ENCODE measurements around the gene SETD3. TPM values are rescaled to one million over a fixed set of nuclear protein-coding genes. Genes with fewer than 3 reads are reported as not detected.

The SETD3 gene
- total and polyA plus RNA-seq, 2 of the 8 experiments (the other 6 are each of a cell fraction or from before 2014, with no cell fraction given): 24.0 to 64.0 TPM

DNA sequence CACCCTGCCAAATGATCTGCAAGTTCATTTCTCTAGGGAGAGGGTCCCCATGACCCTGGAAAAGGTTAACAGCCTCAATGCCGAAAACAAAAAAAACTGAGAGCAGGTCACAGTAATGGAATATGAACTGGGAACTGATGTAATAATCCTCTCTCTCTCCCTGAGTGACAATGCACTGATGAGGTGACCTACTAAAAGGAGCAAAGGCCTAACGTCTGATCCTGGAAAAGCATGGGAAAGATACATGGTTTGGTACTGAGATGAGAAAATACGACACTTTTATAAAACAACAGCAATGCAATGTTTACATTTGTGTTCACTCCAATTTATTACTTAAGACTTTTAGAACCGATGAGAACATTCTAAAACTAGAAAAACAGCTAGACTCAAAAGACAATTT is 27.7 kb downstream of the SETD3 start:
- Histone ChIP-seq H3K79me1 (ENCODE audit: low read depth, low read length) (no peaks in the 10 kb centered on the region), H3K36me3 (ENCODE audit: control insufficient read depth in 2 of 4, insufficient read depth in 4 of 4, low read length in 3 of 4) (peaks cover 4 to 16% (median 13%) of the 10 kb centered on the region in 4 experiments; a peak in 5 of 8 replicates), H3K79me2 (ENCODE audit: control insufficient read depth in 1 of 2, insufficient read depth in 2 of 2, low read length in 2 of 2) (no peaks in the 10 kb centered on the region; a peak in 1 of 4 replicates), H2BK15ac (ENCODE audit: low read length) (no peak overlapping the region), H3K14ac (ENCODE audit: insufficient read length) (no peak overlapping the region), H3K23me2 (ENCODE audit: low read depth, low read length) (no peaks in the 10 kb centered on the region), H2BK12ac (ENCODE audit: low read depth, low read length) (no peak overlapping the region), H3K18ac (ENCODE audit: extremely low read depth, low read length) (no peak overlapping the region), H4K8ac (ENCODE audit: extremely low read depth, insufficient read depth, low read length) (no peak overlapping the region), H3K4me2 (ENCODE audit: insufficient read depth in 1 of 2, low read depth in 2 of 2, low read length in 2 of 2) (no peak overlapping the region), H2BK5ac (ENCODE audit: low read depth, low read length) (no peak overlapping the region), H4K91ac (replicated peaks; ENCODE audit: insufficient read length, low read length) (no peak overlapping the region), H2BK20ac (ENCODE audit: low read length) (no peak overlapping the region), H4K5ac (ENCODE audit: insufficient read length, low read depth, low read length) (no peak overlapping the region), H2AFZ (ENCODE audit: low read length) (no peak overlapping the region), H3K27ac (ENCODE audit: low read depth, low read length) (no peak overlapping the region), H3K4me3 (ENCODE audit: extremely low read depth in 1 of 4, insufficient read depth in 2 of 4, low read depth in 3 of 4, low read length in 4 of 4) (no peak overlapping the region), H3K27me3 (replicated peaks in 1 of 4; ENCODE audit: control insufficient read depth in 3 of 4, extremely low read depth in 1 of 4, insufficient read depth in 3 of 4, low read length in 3 of 4) (no peaks in the 10 kb centered on the region), H3K4me1 (replicated peaks in 1 of 4; ENCODE audit: control insufficient read depth in 3 of 4, insufficient read depth in 4 of 4, low read length in 3 of 4) (no peaks in the 10 kb centered on the region), H2BK120ac (replicated peaks; ENCODE audit: low read depth, low read length) (no peak overlapping the region), H3K23ac (ENCODE audit: insufficient read length) (no peak overlapping the region), H3K9ac (replicated peaks in 1 of 4; ENCODE audit: extremely low read depth in 1 of 4, low read depth in 3 of 4, low read length in 3 of 4) (no peak overlapping the region), H3K4ac (replicated peaks; ENCODE audit: insufficient read length, low read depth, low read length) (no peak overlapping the region), H4K20me1 (replicated peaks in 1 of 2; ENCODE audit: control insufficient read depth in 1 of 2, insufficient read depth in 2 of 2, low read length in 2 of 2) (peaks cover 0 to 4% of the 10 kb centered on the region in 2 experiments), H3K9me3 (ENCODE audit: insufficient read depth in 2 of 2, low read depth in 1 of 2, low read length in 1 of 2) (no peaks in the 10 kb centered on the region), H2AK5ac (ENCODE audit: low read depth, low read length) (no peak overlapping the region), H3K56ac (replicated peaks; ENCODE audit: insufficient read length, low read depth, low read length) (no peak overlapping the region)
- WGBS, 2 experiments (ENCODE audit: extremely low coverage in 1 of 2, insufficient coverage in 1 of 2, insufficient read length in 1 of 2, insufficient replicate concordance in 2 of 2, low coverage in 1 of 2, low lambda C conversion rate in 2 of 2, missing lambda C conversion rate in 1 of 2): 85% methylated on average over 4 of the region's 4 CpGs; no CpG with 5 or more reads in 1 of the 2 experiments
- FAIRE-seq: no peak
- CTCF ChIA-PET (ENCODE audit: partially characterized antibody): interaction anchor here (0.6 to 1.0 kb wide), 3 partner anchors 12 to 1681 kb away, joined by 3 to 5 read pairs (median 4); no protein-coding TSS in a partner anchor
- POLR2A ChIA-PET (ENCODE audit: partially characterized antibody): interaction anchor here (0.6 kb wide), 1 partner anchor 107 kb away, joined by 3 read pairs; no protein-coding TSS in a partner anchor
- DNase-seq (ENCODE audit: low read depth in 1 of 2, low spot score in 2 of 2): no peak
- TF ChIP-seq ZNF274 (IDR thresholded peaks at IDR 0.05; ENCODE audit: borderline replicate concordance, extremely low read depth, low read length) (no peak), SRF (IDR thresholded peaks at IDR 0.05; ENCODE audit: low read depth, low read length) (no peak), BRCA1 (IDR thresholded peaks at IDR 0.05; ENCODE audit: low read depth, low read length) (no peak), CTBP2 (IDR thresholded peaks at IDR 0.05; ENCODE audit: borderline replicate concordance, insufficient read depth, insufficient read length, low read length) (no peak), TEAD4 (IDR thresholded peaks at IDR 0.05; ENCODE audit: low read depth, low read length) (no peak), CBX8 (IDR thresholded peaks at IDR 0.05; ENCODE audit: borderline replicate concordance, low read depth, low read length) (no peak), HDAC6 (IDR thresholded peaks at IDR 0.05; ENCODE audit: low read depth, low read length) (no peak), RNF2 (IDR thresholded peaks at IDR 0.05; ENCODE audit: borderline replicate concordance, low read depth, low read length, missing control alignments, poor library complexity, severe bottlenecking) (no peak), MAFK (IDR thresholded peaks at IDR 0.05; ENCODE audit: low read depth, low read length) (no peak), JUN (IDR thresholded peaks at IDR 0.05; ENCODE audit: low read depth, low read length) (no peak), KDM4A (IDR thresholded peaks at IDR 0.05; ENCODE audit: low read depth, low read length, severe bottlenecking) (no peak), FOSL1 (IDR thresholded peaks at IDR 0.05; ENCODE audit: insufficient read depth, low read depth, low read length) (no peak), NANOG (IDR thresholded peaks at IDR 0.05; ENCODE audit: insufficient read depth, low read depth, low read length, poor library complexity, severe bottlenecking) (no peak)

Measured in H1 (cell line).